ENCODE measurements around the gene MAB21L4.

MAB21L4 gene

GRCh38 chr2:240896871-240897692 is 1.1 kb upstream of the MAB21L4 start:
- TF ChIP-seq CTCF (IDR thresholded peaks at IDR 0.05; ENCODE audit: insufficient read depth, low read length, missing control alignments), result no peak
- ChIA-PET CTCF (interaction anchor here (5.7 kb wide), 1 partner anchor 17 kb away, joined by 42 read pairs; no protein-coding TSS in a partner anchor), POLR2A (no interaction called here)
- DNase-seq (ENCODE audit: low read depth, low spot score), result no peak
- no peak overlapping the region for H3K4me3 ChIP-seq (ENCODE audit: low read depth, low read length)

GRCh38 chr2:240896394-240896793 is 438 bp upstream of the MAB21L4 start:
- no peak overlapping the region for H3K4me3 ChIP-seq (ENCODE audit: low read depth, low read length)
- ChIA-PET CTCF (interaction anchor here (5.7 kb wide), 1 partner anchor 17 kb away, joined by 42 read pairs; no protein-coding TSS in a partner anchor), POLR2A (no interaction called here)
- DNase-seq (ENCODE audit: low read depth, low spot score), result no peak
- TF ChIP-seq CTCF (IDR thresholded peaks at IDR 0.05; ENCODE audit: insufficient read depth, low read length, missing control alignments), result no peak

GRCh38 chr2:240894836-240895558 is 959 bp downstream of the MAB21L4 start:
- CTCF ChIA-PET, result interaction anchor here (5.7 kb wide), 1 partner anchor 19 kb away, joined by 42 read pairs; no protein-coding TSS in a partner anchor
- POLR2A ChIA-PET, result no interaction called here
- DNase-seq (ENCODE audit: low read depth, low spot score), result no peak
- H3K4me3 ChIP-seq (ENCODE audit: low read depth, low read length), result no peak overlapping the region
- TF ChIP-seq CTCF (IDR thresholded peaks at IDR 0.05; ENCODE audit: insufficient read depth, low read length, missing control alignments), result no peak

- ChIA-PET POLR2A (no interaction called here), CTCF (no interaction called here)
- no peak for DNase-seq (ENCODE audit: low read depth, low spot score)
- H3K4me3 ChIP-seq (ENCODE audit: low read depth, low read length), result no peak overlapping the region
- TF ChIP-seq CTCF (IDR thresholded peaks at IDR 0.05; ENCODE audit: insufficient read depth, low read length, missing control alignments), result no peak
Measured at GRCh38 chr2:240894006-240894405, 1.9 kb downstream of the MAB21L4 start.

GRCh38 chr2:240893363-240893844 is 2.6 kb downstream of the MAB21L4 start:
- H3K4me3 ChIP-seq (ENCODE audit: low read depth, low read length), result no peak overlapping the region
- ChIA-PET CTCF (no interaction called here), POLR2A (no interaction called here)
- no peak for DNase-seq (ENCODE audit: low read depth, low spot score)
- no peak for TF ChIP-seq CTCF (IDR thresholded peaks at IDR 0.05; ENCODE audit: insufficient read depth, low read length, missing control alignments)

- H3K4me3 ChIP-seq (ENCODE audit: low read depth, low read length), result no peak overlapping the region
- no peak for TF ChIP-seq CTCF (IDR thresholded peaks at IDR 0.05; ENCODE audit: insufficient read depth, low read length, missing control alignments)
- CTCF ChIA-PET, result interaction anchor here (1.4 kb wide), 1 partner anchor 19 kb away, joined by 3 read pairs; no protein-coding TSS in a partner anchor
- POLR2A ChIA-PET, result no interaction called here
- no peak for DNase-seq (ENCODE audit: low read depth, low spot score)
Measured at GRCh38 chr2:240892925-240893324, 3.0 kb downstream of the MAB21L4 start.
